ENCODE data around the gene IL22RA1. TPM values are rescaled to one million over a fixed set of nuclear protein-coding genes. Genes with fewer than 3 reads are reported as not detected.

Gene IL22RA1
- total RNA-seq, 1 donor from 2014 or later, result not detected

DNA sequence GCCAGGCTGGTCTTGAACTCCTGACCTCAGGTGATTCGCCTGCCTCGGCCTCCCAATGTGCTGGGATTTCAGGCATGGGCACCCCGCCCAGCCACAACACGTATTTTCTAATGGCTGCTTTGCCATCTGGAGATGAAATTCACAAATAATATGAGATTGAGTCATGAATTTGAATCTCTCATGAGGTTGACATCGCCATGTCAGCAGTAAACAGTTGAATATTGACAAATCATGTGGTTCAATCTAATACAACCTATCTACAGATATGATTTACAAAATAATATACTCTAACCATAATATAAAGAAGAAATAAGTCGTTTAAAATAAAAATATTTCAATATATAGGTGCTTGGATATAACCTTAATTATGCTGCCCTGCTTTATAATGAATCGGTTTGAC is 73.1 kb downstream of the IL22RA1 start:
- no peak overlapping the region for H3K4me3 Mint-ChIP-seq (ENCODE audit: unreplicated experiment)
- no peaks in the 10 kb centered on the region for H3K9me3 Mint-ChIP-seq (ENCODE audit: unreplicated experiment)
- DNase-seq (ENCODE audit: low read depth) (no peak), FAIRE-seq (no peak)
- peaks cover 9% of the 10 kb centered on the region for H3K27me3 ChIP-seq (ENCODE audit: insufficient read depth, low read length)
- no peaks in the 10 kb centered on the region for H3K36me3 Mint-ChIP-seq (ENCODE audit: low read depth, unreplicated experiment)
- H3K27ac Mint-ChIP-seq (ENCODE audit: unreplicated experiment), result no peak overlapping the region
- H3K9ac ChIP-seq (ENCODE audit: low read length), result no peak overlapping the region
- no peak overlapping the region for H3K4me2 ChIP-seq (ENCODE audit: low read length)
- H3K4me1 Mint-ChIP-seq (ENCODE audit: low read depth, unreplicated experiment), result peaks cover 9% of the 10 kb centered on the region
- no peak overlapping the region for H3K4me3 ChIP-seq (ENCODE audit: insufficient read depth, low read depth, low read length)
- no peaks in the 10 kb centered on the region for H3K36me3 ChIP-seq (ENCODE audit: insufficient read depth, low read length)
- H3K27me3 Mint-ChIP-seq (ENCODE audit: low read depth, unreplicated experiment), result peaks cover 18% of the 10 kb centered on the region
- H4K20me1 ChIP-seq (ENCODE audit: insufficient read depth, low read length), result no peaks in the 10 kb centered on the region
- no peak overlapping the region for H2AFZ ChIP-seq (ENCODE audit: low read depth, low read length)
- no peaks in the 10 kb centered on the region for H3K4me1 ChIP-seq (ENCODE audit: insufficient read depth, low read length)
- H3K27ac ChIP-seq (ENCODE audit: low read depth, low read length), result no peak overlapping the region
- no peaks in the 10 kb centered on the region for H3K79me2 ChIP-seq (ENCODE audit: insufficient read depth, low read length)
- TF ChIP-seq EZH2 (IDR thresholded peaks at IDR 0.05; ENCODE audit: insufficient read depth, low read length), result no peak
- TF ChIP-seq, protein P1, sequence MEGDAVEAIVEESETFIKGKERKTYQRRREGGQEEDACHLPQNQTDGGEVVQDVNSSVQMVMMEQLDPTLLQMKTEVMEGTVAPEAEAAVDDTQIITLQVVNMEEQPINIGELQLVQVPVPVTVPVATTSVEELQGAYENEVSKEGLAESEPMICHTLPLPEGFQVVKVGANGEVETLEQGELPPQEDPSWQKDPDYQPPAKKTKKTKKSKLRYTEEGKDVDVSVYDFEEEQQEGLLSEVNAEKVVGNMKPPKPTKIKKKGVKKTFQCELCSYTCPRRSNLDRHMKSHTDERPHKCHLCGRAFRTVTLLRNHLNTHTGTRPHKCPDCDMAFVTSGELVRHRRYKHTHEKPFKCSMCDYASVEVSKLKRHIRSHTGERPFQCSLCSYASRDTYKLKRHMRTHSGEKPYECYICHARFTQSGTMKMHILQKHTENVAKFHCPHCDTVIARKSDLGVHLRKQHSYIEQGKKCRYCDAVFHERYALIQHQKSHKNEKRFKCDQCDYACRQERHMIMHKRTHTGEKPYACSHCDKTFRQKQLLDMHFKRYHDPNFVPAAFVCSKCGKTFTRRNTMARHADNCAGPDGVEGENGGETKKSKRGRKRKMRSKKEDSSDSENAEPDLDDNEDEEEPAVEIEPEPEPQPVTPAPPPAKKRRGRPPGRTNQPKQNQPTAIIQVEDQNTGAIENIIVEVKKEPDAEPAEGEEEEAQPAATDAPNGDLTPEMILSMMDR (IDR thresholded peaks at IDR 0.05; ENCODE audit: insufficient read depth, low read depth, low read length), result no peak
- no peaks in the 10 kb centered on the region for H3K9me3 ChIP-seq (ENCODE audit: insufficient read depth, low read depth, low read length)

Other genes with a start within 250 kb of the IL22RA1 start
- not detected in 2 replicates for gene CNR2, start 229.8 kb downstream of the IL22RA1 start, total RNA-seq
- gene PNRC2, start 183.3 kb downstream of the IL22RA1 start, total RNA-seq, result 57.8 and 83.8 TPM in 2 replicates
- 90.0 and 92.4 TPM in 2 replicates for gene SRSF10, start 162.8 kb downstream of the IL22RA1 start, total RNA-seq
- gene MYOM3, start 31.0 kb downstream of the IL22RA1 start, total RNA-seq, result 1.0 and 1.4 TPM in 2 replicates
- 0.94 and 1.5 TPM in 2 replicates for gene IFNLR1, start 44.1 kb upstream of the IL22RA1 start, total RNA-seq
- gene GRHL3, start 176.2 kb upstream of the IL22RA1 start, total RNA-seq, result 2.6 and 6.9 TPM in 2 replicates

Measured in astrocyte (in vitro differentiated cells and primary cell).